ENCODE data around the gene CEP112. TPM values are rescaled to one million over a fixed set of nuclear protein-coding genes. Genes with fewer than 3 reads are reported as not detected.
A peak's percentile ranks its signal among the peaks of the same experiment; 100 is the strongest.

The CEP112 gene
- total and polyA plus RNA-seq, 8 donors, result 15.1 to 23.8 (median 19.7) TPM

- intact Hi-C loops (cut with DNase I), result no loop called here
These were observed 8.4 kb downstream of the CEP112 start for GRCh38 chr17:66183529-66183928.

GRCh38 chr17:66178642-66179041 is 13.3 kb downstream of the CEP112 start:
- no peak for ATAC-seq
- no peak for TF ChIP-seq CTCF (IDR thresholded peaks at IDR 0.05)
- no peaks in the 10 kb centered on the region for H3K4me1 ChIP-seq

More at GRCh38 chr17:66183529-66183928, 8.4 kb downstream of the CEP112 start:
- ATAC-seq (no peak), DNase-seq (no peak)
- Histone ChIP-seq H3K36me3 (peaks cover 0 to 8% of the 10 kb centered on the region in 2 donors), H3K4me1 (no peaks in the 10 kb centered on the region), H3K4me3 (no peak overlapping the region), H3K9me3 (no peaks in the 10 kb centered on the region), H3K27ac (no peak overlapping the region), H3K27me3 (no peaks in the 10 kb centered on the region)
- TF ChIP-seq CTCF (IDR thresholded peaks at IDR 0.05), result no peak

GRCh38 chr17:66177048-66177447 is 14.9 kb downstream of the CEP112 start:
- DNase-seq (no peak), ATAC-seq (peak; percentile 72)

More at GRCh38 chr17:66178642-66179041, 13.3 kb downstream of the CEP112 start:
- no peaks in the 10 kb centered on the region for H3K9me3 ChIP-seq
- H3K36me3 ChIP-seq, result peaks cover 0 to 8% of the 10 kb centered on the region in 2 donors
- H3K27me3 ChIP-seq, result no peaks in the 10 kb centered on the region
- intact Hi-C loops (cut with DNase I), result no loop called here
- no peak overlapping the region for H3K4me3 ChIP-seq
- H3K27ac ChIP-seq, result no peak overlapping the region
- DNase-seq, result no peak

DNA sequence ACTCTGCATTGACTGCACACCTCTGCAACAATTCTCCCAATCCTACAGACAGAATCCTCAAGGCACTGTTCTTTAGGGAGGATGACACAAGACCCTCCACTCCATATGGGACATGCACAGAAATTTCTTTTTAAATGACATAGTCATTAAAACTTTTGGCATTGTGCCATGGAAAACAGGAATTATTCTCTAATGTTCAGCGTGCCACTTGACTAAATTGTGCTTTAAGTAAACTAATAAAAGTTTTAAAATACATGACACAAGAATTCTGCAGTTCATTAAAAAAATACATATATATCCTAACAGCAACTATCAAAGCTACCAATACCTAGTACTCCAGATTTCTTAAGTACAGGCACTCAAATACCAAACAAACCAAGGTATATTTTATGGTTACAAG is 16.0 kb downstream of the CEP112 start:
- intact Hi-C loops (cut with DNase I), result no loop called here
- Histone ChIP-seq H3K36me3 (no peaks in the 10 kb centered on the region), H3K4me1 (no peaks in the 10 kb centered on the region), H3K27ac (no peak overlapping the region), H3K27me3 (no peaks in the 10 kb centered on the region), H3K4me3 (no peak overlapping the region), H3K9me3 (no peaks in the 10 kb centered on the region)
- DNase-seq (no peak), ATAC-seq (no peak)
- no peak for TF ChIP-seq CTCF (IDR thresholded peaks at IDR 0.05)

More at GRCh38 chr17:66177048-66177447, 14.9 kb downstream of the CEP112 start:
- peaks cover 0 to 4% of the 10 kb centered on the region in 2 donors for H3K36me3 ChIP-seq
- no peaks in the 10 kb centered on the region for H3K27me3 ChIP-seq
- intact Hi-C loops (cut with DNase I), result no loop called here
- TF ChIP-seq CTCF (IDR thresholded peaks at IDR 0.05), result no peak
- H3K4me1 ChIP-seq, result no peaks in the 10 kb centered on the region
- H3K27ac ChIP-seq, result no peak overlapping the region
- no peak overlapping the region for H3K4me3 ChIP-seq
- H3K9me3 ChIP-seq, result no peaks in the 10 kb centered on the region

DNA sequence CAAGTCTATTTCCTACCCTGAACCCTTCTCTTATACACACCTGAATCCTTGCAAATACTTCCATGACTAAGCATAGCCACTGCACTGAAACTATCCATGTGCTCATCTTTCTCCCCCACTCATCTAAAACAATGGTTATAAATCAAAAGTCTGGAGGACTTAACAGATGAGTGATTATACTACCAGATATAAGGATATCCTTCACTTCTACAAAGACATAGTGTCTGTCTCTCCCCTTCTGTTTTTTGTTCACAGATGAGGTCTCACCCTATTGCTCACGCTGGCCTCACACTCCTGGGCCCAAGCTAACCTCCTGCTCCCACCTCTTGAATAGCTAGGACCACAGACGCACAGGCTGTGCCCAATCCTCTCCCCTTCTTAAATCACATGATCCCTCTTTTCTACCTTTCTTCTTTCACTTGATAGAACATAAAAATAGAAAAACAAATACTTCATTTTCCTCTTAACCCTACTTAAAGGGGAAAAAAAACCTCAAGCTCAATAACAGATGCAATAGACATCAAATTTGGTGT is 19.2 kb downstream of the CEP112 start:
- ATAC-seq, result peak; percentile 92
- TF ChIP-seq CTCF (IDR thresholded peaks at IDR 0.05), result no peak

More for the DNA sequence above, 19.2 kb downstream of the CEP112 start:
- Histone ChIP-seq H3K9me3 (no peaks in the 10 kb centered on the region), H3K27ac (no peak overlapping the region), H3K4me1 (no peaks in the 10 kb centered on the region), H3K27me3 (no peaks in the 10 kb centered on the region), H3K36me3 (no peaks in the 10 kb centered on the region), H3K4me3 (no peak overlapping the region)
- intact Hi-C loops (cut with DNase I), result no loop called here
- peak in 1 of 4 donors; percentile 43 for DNase-seq

Measured in left lung (tissue), 10 donors.